ENCODE measurements around the gene P2RY8.
"Not testable (repeated sequence)": the region's sequence is repeated elsewhere in the genome, so short reads cannot be mapped to it uniquely, and the experiment has no call there.

The P2RY8 gene, protein sequence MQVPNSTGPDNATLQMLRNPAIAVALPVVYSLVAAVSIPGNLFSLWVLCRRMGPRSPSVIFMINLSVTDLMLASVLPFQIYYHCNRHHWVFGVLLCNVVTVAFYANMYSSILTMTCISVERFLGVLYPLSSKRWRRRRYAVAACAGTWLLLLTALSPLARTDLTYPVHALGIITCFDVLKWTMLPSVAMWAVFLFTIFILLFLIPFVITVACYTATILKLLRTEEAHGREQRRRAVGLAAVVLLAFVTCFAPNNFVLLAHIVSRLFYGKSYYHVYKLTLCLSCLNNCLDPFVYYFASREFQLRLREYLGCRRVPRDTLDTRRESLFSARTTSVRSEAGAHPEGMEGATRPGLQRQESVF

DNA sequence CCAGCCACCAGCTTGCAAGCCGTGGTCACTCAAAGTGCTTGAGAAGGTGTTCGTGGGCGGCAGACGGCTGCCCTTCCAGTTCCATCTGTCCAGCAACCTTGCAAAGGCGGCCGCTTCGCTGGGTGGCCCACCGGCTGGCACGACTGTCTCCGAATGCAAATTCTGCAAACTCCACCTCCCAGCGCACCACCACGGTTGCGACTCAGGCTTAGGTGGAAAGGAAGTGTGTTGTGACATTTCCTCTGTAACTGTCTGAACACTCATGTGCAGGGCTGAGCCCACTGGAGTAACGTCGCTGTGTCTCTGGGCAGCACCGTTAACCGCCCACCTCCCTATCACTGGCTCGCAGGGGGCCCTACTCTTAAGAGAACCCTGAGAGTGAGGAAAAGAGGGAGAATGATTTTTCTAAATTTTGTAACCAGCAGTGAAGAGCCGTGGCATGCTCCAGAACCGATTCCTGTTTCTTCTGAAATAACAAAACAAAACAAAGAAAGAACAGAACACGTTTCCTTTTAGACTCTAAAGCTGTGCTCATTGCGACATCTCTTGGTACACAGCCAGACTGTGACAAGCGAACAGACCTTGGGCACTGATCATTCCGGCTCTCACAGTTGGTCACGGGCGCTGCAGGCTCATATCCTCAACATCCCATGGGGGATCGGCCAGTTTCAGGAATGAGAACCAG is at the start of gene P2RY8:
TSS of gene P2RY8 (minus strand) at position 155 of the 685 bp plus-strand sequence. CDS start 70,627 bp downstream, outside the sequence.
- peak; percentile 91 for DNase-seq (ENCODE audit: low spot score)

- DNase-seq (ENCODE audit: low spot score): no peak
Observed at GRCh38 chrX:1584237-1585011, 47.4 kb upstream of the P2RY8 start.

GRCh38 chrX:1582686-1583437 is 45.9 kb upstream of the P2RY8 start:
- DNase-seq (ENCODE audit: low spot score): peak; percentile 90

DNA sequence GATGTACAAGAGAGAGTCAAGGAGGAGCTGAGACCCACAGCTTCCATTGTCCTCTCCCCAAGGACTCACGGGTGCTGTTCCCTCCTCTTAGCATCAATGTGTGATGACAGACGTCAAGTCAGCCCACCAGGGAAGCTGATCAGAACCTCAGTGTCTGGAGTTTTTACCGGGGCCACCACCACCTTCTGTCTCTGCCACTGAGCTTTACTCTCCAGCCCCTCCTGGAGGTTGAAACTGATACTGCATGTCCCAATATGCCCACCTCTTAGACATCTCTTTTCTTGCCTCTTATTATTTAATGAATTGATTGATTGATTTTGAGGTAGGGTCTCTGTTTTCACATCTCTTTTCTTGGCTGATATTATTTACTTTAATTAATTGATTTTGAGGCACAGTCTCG is 44.1 kb upstream of the P2RY8 start:
- peak; percentile 85 for DNase-seq (ENCODE audit: low spot score)

GRCh38 chrX:1578511-1579173 is 41.7 kb upstream of the P2RY8 start:
- no peak for DNase-seq (ENCODE audit: low spot score)

- DNase-seq (ENCODE audit: low spot score): no peak
Observed at GRCh38 chrX:1577845-1578244, 40.9 kb upstream of the P2RY8 start.

GRCh38 chrX:1576201-1576992 is 39.4 kb upstream of the P2RY8 start:
- peak; percentile 37 for DNase-seq (ENCODE audit: low spot score)

DNA sequence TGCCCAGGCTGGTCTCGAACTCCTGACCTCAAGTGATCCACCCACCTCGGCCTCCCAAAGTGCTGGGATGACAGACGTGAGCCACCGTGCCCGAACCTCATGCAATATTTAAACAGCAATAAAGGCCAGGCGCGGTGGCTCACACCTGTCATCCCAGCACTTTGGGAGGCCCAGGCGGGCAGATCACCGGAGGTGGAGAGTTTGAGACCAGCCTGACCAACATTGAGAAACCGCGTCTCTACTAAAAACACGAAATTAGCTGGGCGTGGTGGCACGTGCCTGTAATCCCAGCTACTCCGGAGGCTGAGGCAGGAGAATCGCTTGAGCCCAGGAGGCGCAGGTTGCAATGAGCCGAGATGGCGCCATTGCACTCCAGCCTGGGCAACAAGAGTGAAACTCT is 37.2 kb upstream of the P2RY8 start:
- not testable (repeated sequence) for DNase-seq (ENCODE audit: low spot score)

DNA sequence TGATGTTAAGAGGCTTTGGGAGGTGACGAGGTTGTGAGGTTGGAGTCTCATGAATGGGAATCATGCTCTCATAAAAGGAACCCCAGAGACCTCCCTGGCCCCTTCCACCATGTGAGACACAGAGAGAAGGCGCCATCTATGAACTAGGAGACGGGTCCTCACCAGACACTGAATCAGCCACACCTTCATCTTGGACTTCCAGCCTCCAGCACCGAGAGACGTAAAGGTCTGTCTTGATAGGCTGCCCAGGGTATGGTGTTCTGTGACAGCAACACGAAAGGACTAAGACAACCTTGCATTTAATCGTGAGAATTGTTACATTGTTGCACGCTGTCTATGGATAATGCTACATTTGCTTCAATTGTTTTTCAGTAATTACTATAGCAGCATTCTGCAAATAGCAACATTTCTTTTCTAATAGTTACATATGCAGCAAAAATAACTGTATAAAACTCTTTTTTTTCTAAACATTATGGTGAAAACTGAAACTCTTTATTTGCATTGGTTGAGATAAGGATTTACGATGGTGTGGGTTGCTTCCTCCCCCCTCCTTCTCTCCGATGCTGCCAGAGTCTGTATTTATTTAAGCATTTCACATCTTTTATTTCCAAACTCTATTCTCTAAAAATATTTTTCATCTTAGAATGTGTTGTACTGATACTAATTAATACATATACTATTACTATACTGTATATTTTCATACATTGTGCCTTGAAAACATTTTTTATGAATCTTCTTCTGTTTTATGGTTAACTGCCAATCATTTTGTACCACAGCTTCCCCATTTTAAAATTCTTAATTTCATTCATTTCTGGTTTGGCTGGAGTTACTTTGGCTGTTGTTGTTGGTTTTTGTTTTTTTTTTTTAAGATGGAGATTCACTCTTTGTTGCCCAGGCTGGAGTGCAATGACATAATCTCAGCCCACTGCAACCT is 28.0 kb upstream of the P2RY8 start:
- no peak for DNase-seq (ENCODE audit: low spot score)

- DNase-seq (ENCODE audit: low spot score): not testable (repeated sequence)
Observed at GRCh38 chrX:1564077-1564476, 27.1 kb upstream of the P2RY8 start.

DNA sequence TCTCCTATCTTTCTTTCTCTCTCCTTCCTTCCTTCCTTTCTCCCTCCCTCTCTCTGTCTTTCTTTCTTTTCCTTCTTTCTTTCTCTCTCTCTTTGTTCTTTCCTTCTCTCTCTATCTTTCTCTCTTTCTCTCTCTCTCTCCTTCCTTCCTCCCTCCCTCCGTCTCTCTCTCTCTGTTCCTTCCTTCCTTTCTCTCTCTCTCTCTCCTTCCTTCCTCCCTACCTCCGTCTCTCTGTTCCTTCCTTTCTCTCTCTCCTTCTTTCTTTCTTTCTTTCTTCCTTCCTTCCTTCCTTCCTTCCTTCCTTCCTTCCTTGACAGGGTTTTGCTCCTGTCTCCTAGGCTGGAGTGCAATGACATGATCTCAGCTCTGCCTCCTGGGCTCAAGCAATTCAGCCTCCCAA is 24.2 kb upstream of the P2RY8 start:
- DNase-seq (ENCODE audit: low spot score): no peak

DNA sequence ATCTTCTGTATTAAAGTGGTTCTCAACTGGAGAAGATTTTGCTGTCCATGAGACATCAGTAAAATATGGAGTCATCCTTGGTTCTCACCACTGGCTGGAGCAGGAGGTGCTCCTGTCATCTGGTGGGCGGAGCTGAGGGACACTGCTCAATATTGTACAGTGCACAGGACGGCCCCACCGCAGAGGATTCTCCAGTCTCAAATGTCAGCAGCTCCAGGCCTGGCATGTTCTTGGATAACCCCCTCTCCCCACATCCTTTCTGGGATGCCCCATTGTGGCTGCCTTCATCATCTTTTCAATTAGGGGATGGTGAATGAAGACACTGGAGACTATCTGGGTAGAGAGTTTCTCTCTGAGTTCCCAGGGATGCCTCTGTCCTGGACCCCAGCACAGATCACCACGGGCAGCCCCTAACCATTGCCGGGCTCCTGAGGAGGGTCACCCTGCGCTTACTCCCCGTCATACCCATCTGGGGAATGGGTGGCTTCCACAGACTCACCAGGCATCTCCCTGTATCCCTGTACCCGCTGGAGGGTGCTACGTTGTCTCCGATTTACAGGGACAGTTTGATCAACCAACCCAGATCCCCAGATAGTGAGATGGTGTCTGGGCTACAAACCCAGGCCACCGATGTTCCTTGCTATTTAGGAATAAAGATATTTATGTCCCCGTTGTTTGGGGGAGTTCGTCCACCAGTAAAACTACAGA is 21.9 kb upstream of the P2RY8 start:
- DNase-seq (ENCODE audit: low spot score): no peak

GRCh38 chrX:1557442-1557841 is 20.5 kb upstream of the P2RY8 start:
- DNase-seq (ENCODE audit: low spot score): not testable (repeated sequence)

DNA sequence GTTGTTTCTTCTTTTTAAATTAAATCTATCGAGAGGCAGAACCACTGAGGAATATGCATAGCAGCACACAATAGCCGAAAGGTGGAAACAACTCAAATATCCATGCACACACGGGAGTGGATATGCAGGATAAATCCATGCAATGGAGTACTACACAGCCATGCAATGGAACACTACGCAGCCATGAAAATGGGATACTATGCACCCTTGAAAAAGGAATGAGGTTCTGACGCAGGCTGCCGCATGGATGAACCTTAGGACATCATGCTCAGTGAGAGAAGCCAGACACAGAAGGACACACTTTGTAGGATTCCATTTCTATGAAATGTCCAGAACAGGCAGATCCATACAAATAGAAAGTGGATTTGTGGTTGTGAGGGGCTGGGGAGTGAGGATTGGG is 18.4 kb upstream of the P2RY8 start:
- DNase-seq (ENCODE audit: low spot score): no peak

GRCh38 chrX:1554469-1555210 is 17.7 kb upstream of the P2RY8 start:
- peak; percentile 34 for DNase-seq (ENCODE audit: low spot score)

DNA sequence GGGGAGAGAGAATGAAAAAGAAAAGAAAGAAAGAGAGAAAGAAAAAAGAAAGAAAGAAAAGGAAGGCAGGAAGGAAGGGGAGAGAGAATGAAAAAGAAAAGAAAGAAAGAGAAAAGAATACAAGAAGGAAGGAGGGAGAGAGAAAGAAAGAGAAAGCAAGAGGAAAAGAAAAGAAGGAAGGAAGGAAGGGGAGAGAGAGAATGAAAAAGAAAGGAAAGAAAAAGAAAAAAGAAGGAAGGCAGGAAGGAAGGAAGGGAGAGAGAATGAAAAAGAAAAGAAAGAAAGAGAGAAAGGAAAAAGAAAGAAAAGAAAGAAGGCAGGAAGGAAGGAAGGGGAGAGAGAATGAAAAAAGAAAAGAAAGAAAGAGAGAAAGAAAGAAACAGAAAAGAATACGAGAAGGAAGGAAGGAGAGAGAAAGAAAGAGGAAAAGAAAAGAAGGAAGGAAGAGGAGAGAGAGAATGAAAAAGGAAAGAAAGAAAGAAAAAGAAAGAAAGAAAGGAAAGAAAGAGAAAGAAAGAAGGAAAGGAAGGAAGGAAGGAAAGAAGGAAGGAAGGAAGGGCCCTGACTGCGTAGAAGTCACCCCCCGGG is 15.1 kb upstream of the P2RY8 start:
- no peak for DNase-seq (ENCODE audit: low spot score)

DNA sequence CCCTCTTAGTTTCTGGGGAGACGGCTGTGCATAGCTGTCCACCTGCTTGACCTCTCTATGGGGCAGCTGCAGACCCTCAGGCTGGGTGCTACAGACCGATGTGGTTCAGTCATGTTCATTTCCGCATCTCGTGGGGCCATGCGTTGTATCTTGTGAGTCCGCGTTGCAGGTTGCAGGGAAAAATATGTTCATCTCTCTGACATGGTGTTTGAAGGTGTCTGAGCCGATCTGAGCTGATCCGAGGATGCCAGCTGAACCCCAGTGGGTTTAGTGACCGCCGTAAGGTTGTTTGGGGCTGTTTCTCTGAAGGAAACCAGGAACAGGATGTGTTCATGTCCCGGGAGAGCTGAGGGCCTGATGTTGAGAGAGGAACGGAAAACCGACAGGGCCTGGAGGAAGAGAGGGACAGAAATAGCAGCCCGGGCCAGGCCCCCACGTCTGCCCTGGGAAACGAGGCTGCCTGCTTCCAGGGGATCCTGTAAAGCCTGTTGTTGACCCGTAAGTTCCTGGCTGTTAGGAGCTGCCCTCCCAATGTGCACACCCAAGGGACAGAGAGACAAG is 9.8 kb upstream of the P2RY8 start:
- DNase-seq (ENCODE audit: low spot score): no peak
